GM12892 (cell line): ENCODE data around the gene KYAT1.

Experiments
- POLR2A ChIP-seq: IDR thresholded peaks from 2 replicates; pipeline ENCODE4 v1.6.1; 2011; ENCODE audit warnings: low read depth, low read length, control low read depth
- POLR2AphosphoS5 ChIP-seq: IDR thresholded peaks from 2 replicates; pipeline ENCODE4 v1.6.1; 2011; ENCODE audit warnings: low read depth, low read length, control low read depth
- TAF1 ChIP-seq: IDR thresholded peaks from 2 replicates; pipeline ENCODE4 v1.6.1; 2011; ENCODE audit warnings: low read depth, mild to moderate bottlenecking, control low read depth, low read length, borderline replicate concordance

- TF ChIP-seq POLR2AphosphoS5: no peak
- no peak for TF ChIP-seq TAF1
- no peak for TF ChIP-seq POLR2A
Measured at GRCh38 chr9:128913995-128914772, 32.4 kb upstream of the KYAT1 start.
